ENCODE measurements around the gene HHATL. TPM values are rescaled to one million over a fixed set of nuclear protein-coding genes. Genes with fewer than 3 reads are reported as not detected.

HHATL gene
- total and polyA plus RNA-seq, 10 donors, result 0.13 to 0.42 TPM; not detected in 8

DNA sequence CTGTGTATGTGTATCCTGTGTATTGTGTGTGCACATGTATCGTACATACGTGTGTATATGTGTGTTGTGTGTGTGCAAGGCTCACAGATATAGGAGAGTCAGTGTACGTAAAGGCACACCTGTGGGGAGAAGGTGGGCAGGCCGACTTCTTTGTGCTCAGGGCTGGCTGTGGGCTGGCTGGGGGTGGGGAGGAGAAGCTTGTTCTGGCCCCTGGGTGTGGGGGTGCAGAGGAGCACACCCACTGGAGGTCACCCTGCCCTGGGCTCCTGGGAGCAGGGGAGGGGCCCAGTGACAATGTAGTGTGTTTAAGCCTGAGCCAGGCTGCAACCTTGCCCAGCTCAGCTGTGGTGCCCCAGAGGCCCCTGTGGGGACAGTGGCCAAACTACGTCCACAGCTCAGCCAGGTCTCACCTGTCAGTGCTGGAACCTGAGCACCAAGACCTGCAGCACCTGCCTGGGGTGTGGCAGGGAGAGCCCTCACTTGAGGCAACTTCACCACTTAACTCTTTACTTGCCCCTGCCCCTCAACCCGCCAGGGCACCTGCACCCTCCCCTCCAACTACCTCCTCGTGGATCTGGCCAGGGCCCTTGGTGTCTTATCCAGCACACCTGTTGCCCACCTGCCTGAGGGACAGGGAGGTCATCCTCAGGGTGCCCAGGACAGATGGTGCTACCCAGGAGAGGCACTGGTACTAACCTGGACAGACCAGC is 2.6 kb upstream of the HHATL start:
- Histone ChIP-seq H3K36me3 (no peaks in the 10 kb centered on the region), H3K27me3 (replicated peaks in 1 of 7) (peaks cover 0 to 29% (median 3%) of the 10 kb centered on the region in 7 donors), H3K9me3 (no peaks in the 10 kb centered on the region), H3K27ac (no peak overlapping the region), H3K4me1 (peaks cover 0 to 6% (median 0%) of the 10 kb centered on the region in 6 donors), H3K4me3 (no peak overlapping the region)
- intact Hi-C loops (cut with DNase I; ENCODE audit: low total_unique reads), result no loop called here
- WGBS, 5 donors, result 78 to 83% (median 82%) methylated on average over 7 of the region's 7 CpGs
- no peak for DNase-seq
- TF ChIP-seq, protein P1, sequence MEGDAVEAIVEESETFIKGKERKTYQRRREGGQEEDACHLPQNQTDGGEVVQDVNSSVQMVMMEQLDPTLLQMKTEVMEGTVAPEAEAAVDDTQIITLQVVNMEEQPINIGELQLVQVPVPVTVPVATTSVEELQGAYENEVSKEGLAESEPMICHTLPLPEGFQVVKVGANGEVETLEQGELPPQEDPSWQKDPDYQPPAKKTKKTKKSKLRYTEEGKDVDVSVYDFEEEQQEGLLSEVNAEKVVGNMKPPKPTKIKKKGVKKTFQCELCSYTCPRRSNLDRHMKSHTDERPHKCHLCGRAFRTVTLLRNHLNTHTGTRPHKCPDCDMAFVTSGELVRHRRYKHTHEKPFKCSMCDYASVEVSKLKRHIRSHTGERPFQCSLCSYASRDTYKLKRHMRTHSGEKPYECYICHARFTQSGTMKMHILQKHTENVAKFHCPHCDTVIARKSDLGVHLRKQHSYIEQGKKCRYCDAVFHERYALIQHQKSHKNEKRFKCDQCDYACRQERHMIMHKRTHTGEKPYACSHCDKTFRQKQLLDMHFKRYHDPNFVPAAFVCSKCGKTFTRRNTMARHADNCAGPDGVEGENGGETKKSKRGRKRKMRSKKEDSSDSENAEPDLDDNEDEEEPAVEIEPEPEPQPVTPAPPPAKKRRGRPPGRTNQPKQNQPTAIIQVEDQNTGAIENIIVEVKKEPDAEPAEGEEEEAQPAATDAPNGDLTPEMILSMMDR (IDR thresholded peaks at IDR 0.05 in 8 of 11, conservative IDR thresholded peaks at IDR 0.05 in 3 of 11), result no peak
- TF ChIP-seq POLR2AphosphoS5 (IDR thresholded peaks at IDR 0.05) (no peak), POLR2A (IDR thresholded peaks at IDR 0.05) (no peak)

DNA sequence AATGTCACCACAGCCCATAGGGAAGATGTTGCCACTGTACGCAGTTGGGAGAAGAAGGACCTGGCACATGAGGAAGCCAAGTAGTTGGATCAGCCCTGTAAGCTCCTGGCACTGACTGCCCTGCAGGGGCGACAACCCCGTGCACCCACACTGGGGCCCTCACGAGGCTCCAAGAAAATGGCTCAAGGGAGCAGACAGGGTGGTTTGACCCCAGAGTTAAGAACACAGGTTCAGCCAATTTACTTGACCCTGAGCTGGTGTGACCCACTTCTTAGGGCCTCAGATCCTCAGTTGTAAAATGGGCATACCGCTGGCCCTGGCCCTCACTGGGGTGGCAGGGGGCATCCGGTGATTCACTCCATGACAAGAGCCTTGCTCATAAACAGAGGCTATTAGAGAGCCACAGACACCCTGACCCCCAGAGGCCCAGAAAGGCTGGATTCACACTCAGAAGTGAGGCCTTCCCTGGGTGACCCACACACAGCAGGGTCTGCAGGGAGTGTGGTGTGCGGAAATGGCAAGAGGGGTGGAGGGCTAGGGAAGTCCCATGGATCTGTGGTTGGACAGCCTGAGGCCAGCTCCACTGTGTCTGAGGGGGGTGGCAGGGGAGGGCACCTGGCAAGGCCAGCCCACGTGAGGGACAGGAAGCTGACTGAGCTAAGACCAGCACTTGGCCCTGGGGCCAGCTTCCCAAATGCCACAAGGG is 1.7 kb upstream of the HHATL start:
- TF ChIP-seq POLR2A (IDR thresholded peaks at IDR 0.05) (no peak), POLR2AphosphoS5 (IDR thresholded peaks at IDR 0.05) (no peak)
- TF ChIP-seq, protein P1 (IDR thresholded peaks at IDR 0.05 in 8 of 11, conservative IDR thresholded peaks at IDR 0.05 in 3 of 11), result no peak
- Histone ChIP-seq H3K36me3 (no peaks in the 10 kb centered on the region), H3K9me3 (no peaks in the 10 kb centered on the region), H3K27ac (no peak overlapping the region), H3K27me3 (replicated peaks in 1 of 7) (peaks cover 0 to 29% (median 3%) of the 10 kb centered on the region in 7 donors), H3K4me1 (peaks cover 0 to 6% (median 0%) of the 10 kb centered on the region in 6 donors), H3K4me3 (no peak overlapping the region)
- no peak for DNase-seq
- intact Hi-C loops (cut with DNase I; ENCODE audit: low total_unique reads), result no loop called here
- WGBS, 5 donors, result 77 to 87% (median 82%) methylated on average over 6 to 8 of the region's 8 CpGs

DNA sequence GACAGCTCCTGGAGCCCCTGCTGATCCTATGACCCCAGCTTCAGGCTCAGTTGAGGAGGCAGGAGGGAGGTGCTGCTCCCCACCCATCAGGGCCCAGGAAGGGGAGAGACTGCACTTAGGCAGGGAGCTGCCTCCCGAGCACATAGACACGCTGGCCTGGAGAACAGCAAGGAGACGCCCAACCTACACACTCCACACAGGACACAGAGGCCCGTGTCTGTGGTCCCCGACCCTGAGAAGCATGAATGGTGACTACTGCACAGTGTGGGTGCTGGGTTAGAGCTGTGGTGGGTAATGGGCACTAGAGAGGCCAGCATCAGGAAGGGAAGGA is 1.1 kb upstream of the HHATL start:
- H3K4me1 ChIP-seq, result peaks cover 0 to 6% (median 0%) of the 10 kb centered on the region in 6 donors
- 69 to 82% (median 75%) methylated on average over 2 to 5 of the region's 5 CpGs for WGBS, 5 donors
- H3K27me3 ChIP-seq (replicated peaks in 1 of 7), result peaks cover 0 to 29% (median 3%) of the 10 kb centered on the region in 7 donors
- H3K36me3 ChIP-seq, result no peaks in the 10 kb centered on the region
- TF ChIP-seq, protein P1 (IDR thresholded peaks at IDR 0.05 in 8 of 11, conservative IDR thresholded peaks at IDR 0.05 in 3 of 11), result no peak
- intact Hi-C loops (cut with DNase I; ENCODE audit: low total_unique reads), result no loop called here
- H3K4me3 ChIP-seq, result no peak overlapping the region
- H3K9me3 ChIP-seq, result no peaks in the 10 kb centered on the region
- no peak overlapping the region for H3K27ac ChIP-seq
- DNase-seq, result no peak

DNA sequence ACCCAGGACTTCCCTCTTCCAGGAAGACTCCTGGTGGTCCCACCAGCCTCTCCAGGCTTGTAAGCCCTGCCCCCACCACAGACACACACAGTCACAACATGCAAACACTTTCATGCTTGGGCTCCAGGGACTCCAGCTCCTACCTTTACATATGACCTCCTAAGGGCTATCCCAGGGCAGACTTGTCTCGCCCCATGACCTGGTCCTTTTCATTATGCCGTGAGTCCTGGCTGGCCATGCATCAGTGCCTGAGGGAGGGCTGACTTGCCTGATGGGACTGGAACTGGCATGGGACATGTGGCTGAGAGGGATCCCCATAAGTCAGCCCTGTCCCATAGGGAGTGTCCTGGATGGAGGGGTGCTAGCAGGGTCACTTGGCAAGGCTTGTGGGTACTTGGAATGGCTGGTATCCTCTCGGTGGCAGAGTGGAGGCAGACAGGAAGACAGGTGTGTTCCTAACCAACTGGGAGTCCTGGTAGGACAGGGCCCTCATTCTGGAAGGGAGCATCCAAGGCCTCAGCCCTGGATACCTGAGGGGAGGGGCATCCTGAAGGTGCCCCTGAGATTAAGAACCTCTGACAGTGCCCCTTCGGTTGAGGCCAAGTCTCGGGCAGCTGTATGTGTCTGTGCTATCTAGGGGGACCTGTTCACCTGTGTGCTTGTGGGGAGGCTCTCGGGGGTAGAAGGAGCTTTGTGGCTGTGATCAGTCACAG is 540 bp upstream of the HHATL start:
- intact Hi-C loops (cut with DNase I; ENCODE audit: low total_unique reads), result no loop called here

More for the DNA sequence above, 540 bp upstream of the HHATL start:
- Histone ChIP-seq H3K36me3 (no peaks in the 10 kb centered on the region), H3K4me1 (peaks cover 0 to 6% (median 0%) of the 10 kb centered on the region in 6 donors), H3K27me3 (replicated peaks in 1 of 7) (peaks cover 0 to 29% (median 3%) of the 10 kb centered on the region in 7 donors), H3K9me3 (no peaks in the 10 kb centered on the region), H3K27ac (no peak overlapping the region), H3K4me3 (no peak overlapping the region)
- WGBS, 5 donors, result 80 to 100% (median 84%) methylated on average over 3 to 6 of the region's 6 CpGs
- TF ChIP-seq POLR2AphosphoS5 (IDR thresholded peaks at IDR 0.05), result no peak
- TF ChIP-seq, protein P1 (IDR thresholded peaks at IDR 0.05 in 8 of 11, conservative IDR thresholded peaks at IDR 0.05 in 3 of 11), result no peak
- no peak for TF ChIP-seq POLR2A (IDR thresholded peaks at IDR 0.05)
- no peak for DNase-seq
